Upper lobe of left lung (tissue), 6 donors: Measurements from ENCODE around the gene EGF. TPM values are rescaled to one million over a fixed set of nuclear protein-coding genes. Genes with fewer than 3 reads are reported as not detected.

ENCODE experiments used
- ATAC-seq, 2 donors: fragments of 200-7000 bp; cut with Tn5 transposase; one replicate each; pipeline ENCODE4 v1.9.1; 2022; ENCODE audit warnings: mild to moderate bottlenecking in 2 of 2, moderate library complexity in 2 of 2; ENCODE audit not compliant: low FRiP score in 2 of 2
- DNase-seq, 2 donors: peaks; one replicate each; pipeline ENCODE4 v3.0.0-alpha.2; 2019 to 2020
- H3K27ac ChIP-seq, 4 donors: fragments of 200-600 bp; sonication (generic); one replicate each; pipeline ENCODE4 v1.5.1; 2016 to 2019
- H3K27me3 ChIP-seq, 4 donors: fragments of 200-600 bp; sonication (generic); one replicate each; pipeline ENCODE4 v1.5.1; 2017 to 2019
- H3K36me3 ChIP-seq, 4 donors: fragments of 200-600 bp; sonication (generic); one replicate each; pipeline ENCODE4 v1.5.1; 2016 to 2019
- H3K4me1 ChIP-seq, 4 donors: fragments of 200-600 bp; sonication (generic); one replicate each; pipeline ENCODE4 v1.5.1; 2018 to 2019
- H3K4me3 ChIP-seq, 4 donors: fragments of 200-600 bp; sonication (generic); one replicate each; pipeline ENCODE4 v1.5.1; 2017 to 2019; ENCODE audit warnings: mild to moderate bottlenecking in 2 of 4, moderate library complexity in 1 of 4
- H3K9me3 ChIP-seq, 4 donors: fragments of 200-600 bp; sonication (generic); one replicate each; pipeline ENCODE4 v1.5.1; 2018 to 2019
- EP300 ChIP-seq, 4 donors: sonication (generic); formaldehyde crosslinking; IDR thresholded peaks; one replicate each; pipeline ENCODE4 v1.5.1; 2017; ENCODE audit warnings: antibody characterized with exemption in 4 of 4, control low read depth in 2 of 4
- POLR2A ChIP-seq, 4 donors: fragments of 450-650 bp; IDR thresholded peaks; one replicate each; pipeline ENCODE4 v1.5.1; 2016 to 2017; ENCODE audit warnings: antibody characterized with exemption in 4 of 4, mild to moderate bottlenecking in 2 of 4
- POLR2AphosphoS5 ChIP-seq, 2 donors: sonication (generic); formaldehyde crosslinking; IDR thresholded peaks; one replicate each; pipeline ENCODE4 v1.5.1; 2017; ENCODE audit warnings: antibody characterized with exemption in 2 of 2
- WGBS, 2 donors: methylation state at CpG; one replicate each; pipeline ENCODE4 v1.1.5; 2017 to 2018; 5-methylcytosine and 5-hydroxymethylcytosine counted together
- total RNA-seq, 6 donors: library from RNA; depleted of rRNA in 4 of 6; stranded (reverse); fragments of >200 nt in 4 of 6; gene quantifications; one replicate each; pipeline versions ENCODE4 v1.1.0 to v1.2.1, GENCODE V29; 2016 to 2021
- TF ChIP-seq, protein P1 (sequence below), 6 experiments: fragments of 450-650 bp in 4 of 6; fragments of 200-600 bp in 2 of 6; sonication (generic) in 2 of 6; IDR thresholded peaks; one replicate each; pipeline ENCODE4 v1.5.1; 2016 to 2019; ENCODE audit warnings: antibody characterized with exemption in 6 of 6
- donor health status: DM: no; HTN: no; CAD: no; lungs with moderate emphysema.
- donor health status: DM: no; HTN: yes; CAD: no; lungs with severe emphysema.

Gene EGF
- total RNA-seq, 6 donors from 2014 or later = 1.5 to 10.1 (median 5.3) TPM

- WGBS, 2 donors = 59 to 88% methylated on average over 1 to 2 of the region's 2 CpGs
- TF ChIP-seq POLR2AphosphoS5 (IDR thresholded peaks at IDR 0.05) (no peak), EP300 (IDR thresholded peaks at IDR 0.05) (no peak), POLR2A (IDR thresholded peaks at IDR 0.05) (no peak)
- TF ChIP-seq, protein P1, sequence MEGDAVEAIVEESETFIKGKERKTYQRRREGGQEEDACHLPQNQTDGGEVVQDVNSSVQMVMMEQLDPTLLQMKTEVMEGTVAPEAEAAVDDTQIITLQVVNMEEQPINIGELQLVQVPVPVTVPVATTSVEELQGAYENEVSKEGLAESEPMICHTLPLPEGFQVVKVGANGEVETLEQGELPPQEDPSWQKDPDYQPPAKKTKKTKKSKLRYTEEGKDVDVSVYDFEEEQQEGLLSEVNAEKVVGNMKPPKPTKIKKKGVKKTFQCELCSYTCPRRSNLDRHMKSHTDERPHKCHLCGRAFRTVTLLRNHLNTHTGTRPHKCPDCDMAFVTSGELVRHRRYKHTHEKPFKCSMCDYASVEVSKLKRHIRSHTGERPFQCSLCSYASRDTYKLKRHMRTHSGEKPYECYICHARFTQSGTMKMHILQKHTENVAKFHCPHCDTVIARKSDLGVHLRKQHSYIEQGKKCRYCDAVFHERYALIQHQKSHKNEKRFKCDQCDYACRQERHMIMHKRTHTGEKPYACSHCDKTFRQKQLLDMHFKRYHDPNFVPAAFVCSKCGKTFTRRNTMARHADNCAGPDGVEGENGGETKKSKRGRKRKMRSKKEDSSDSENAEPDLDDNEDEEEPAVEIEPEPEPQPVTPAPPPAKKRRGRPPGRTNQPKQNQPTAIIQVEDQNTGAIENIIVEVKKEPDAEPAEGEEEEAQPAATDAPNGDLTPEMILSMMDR (IDR thresholded peaks at IDR 0.05) = no peak
- H3K36me3 ChIP-seq = no peaks in the 10 kb centered on the region
- H3K4me3 ChIP-seq = no peak overlapping the region
- H3K9me3 ChIP-seq = no peaks in the 10 kb centered on the region
- peaks cover 0 to 7% (median under 1%) of the 10 kb centered on the region in 4 donors for H3K4me1 ChIP-seq
- H3K27me3 ChIP-seq = no peaks in the 10 kb centered on the region
- ATAC-seq = no peak
- no peak overlapping the region for H3K27ac ChIP-seq
- DNase-seq = no peak
Measured at GRCh38 chr4:109973529-109973905, 60.8 kb downstream of the EGF start.

- WGBS, 2 donors = 87 to 92% methylated on average over 6 of the region's 6 CpGs
- ATAC-seq (no peak), DNase-seq (no peak)
- no peak overlapping the region for H3K4me3 ChIP-seq
- H3K27ac ChIP-seq = no peak overlapping the region
- H3K36me3 ChIP-seq = no peaks in the 10 kb centered on the region
- peaks cover 0 to 3% (median 0%) of the 10 kb centered on the region in 4 donors for H3K4me1 ChIP-seq
- no peaks in the 10 kb centered on the region for H3K27me3 ChIP-seq
- no peaks in the 10 kb centered on the region for H3K9me3 ChIP-seq
- TF ChIP-seq POLR2AphosphoS5 (IDR thresholded peaks at IDR 0.05) (no peak), EP300 (IDR thresholded peaks at IDR 0.05) (no peak), POLR2A (IDR thresholded peaks at IDR 0.05) (no peak)
- TF ChIP-seq, protein P1 (IDR thresholded peaks at IDR 0.05) = no peak
Measured at GRCh38 chr4:109976189-109976588, 63.5 kb downstream of the EGF start.

- H3K4me3 ChIP-seq = no peak overlapping the region
- TF ChIP-seq POLR2A (IDR thresholded peaks at IDR 0.05) (no peak), EP300 (IDR thresholded peaks at IDR 0.05) (no peak)
- TF ChIP-seq, protein P1 (IDR thresholded peaks at IDR 0.05) = peak in 5 of 6 experiments; percentile 31 to 56 (median 42)
- peak in 1 of 2 donors; percentile 74 for ATAC-seq
- no peak overlapping the region for H3K27ac ChIP-seq
- H3K27me3 ChIP-seq = no peaks in the 10 kb centered on the region
- WGBS, 2 donors = 79% methylated on average over 2 of the region's 2 CpGs
- H3K4me1 ChIP-seq = peaks cover 0 to 3% (median 0%) of the 10 kb centered on the region in 4 donors
- DNase-seq = no peak
- no peaks in the 10 kb centered on the region for H3K9me3 ChIP-seq
- H3K36me3 ChIP-seq = no peaks in the 10 kb centered on the region
Measured at GRCh38 chr4:109977854-109978501, 65.3 kb downstream of the EGF start.

DNA sequence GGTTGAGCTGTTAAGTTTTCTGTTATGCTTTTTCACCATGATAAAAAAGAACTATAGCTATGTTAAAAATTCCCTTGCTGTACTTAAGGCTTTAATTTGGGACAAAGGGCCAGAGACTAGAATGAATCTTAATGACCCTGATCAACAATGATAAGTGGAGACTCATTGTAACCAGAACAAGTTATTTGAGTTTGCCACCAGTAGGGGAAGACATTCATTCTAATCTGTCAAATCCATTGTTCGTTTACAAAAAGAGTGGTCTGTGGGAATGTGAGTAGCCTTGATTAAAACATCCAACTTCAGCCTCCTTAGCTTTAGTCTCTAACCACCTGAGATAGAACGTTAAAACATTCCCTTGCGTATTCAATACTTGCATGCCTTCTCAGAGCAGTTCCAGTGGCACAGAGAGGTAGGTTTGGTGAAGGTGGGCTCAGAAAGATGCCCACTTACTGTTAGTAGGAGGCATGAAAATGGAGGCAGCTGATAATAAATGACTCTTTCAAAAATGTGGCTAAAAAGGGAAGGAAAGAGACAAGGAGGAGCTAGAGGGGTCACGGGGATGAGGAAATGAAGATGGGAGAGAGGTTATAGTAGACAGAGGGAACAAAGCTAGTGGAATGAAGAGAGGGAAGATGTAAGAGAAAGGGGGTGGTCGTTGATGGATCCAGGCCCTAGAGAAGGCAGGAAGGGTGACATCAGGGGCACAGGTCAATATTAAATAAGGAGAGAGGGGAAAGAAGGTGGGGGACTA lies 66.2 kb downstream of the EGF start:
- TF ChIP-seq POLR2AphosphoS5 (IDR thresholded peaks at IDR 0.05) = no peak
- TF ChIP-seq, protein P1 (IDR thresholded peaks at IDR 0.05) = peak in 1 of 6 experiments; percentile 8
- no peak overlapping the region for H3K4me3 ChIP-seq
- no peak overlapping the region for H3K27ac ChIP-seq
- peaks cover 0 to 3% (median 0%) of the 10 kb centered on the region in 4 donors for H3K4me1 ChIP-seq
- peak in 1 of 2 donors; percentile 49 for ATAC-seq
- H3K9me3 ChIP-seq = no peaks in the 10 kb centered on the region
- no peak for DNase-seq
- whole genome bisulfite sequencing, 2 donors = 44 to 54% methylated on average over 5 of the region's 5 CpGs
- H3K36me3 ChIP-seq = no peaks in the 10 kb centered on the region
- H3K27me3 ChIP-seq = no peaks in the 10 kb centered on the region
